Activated CD4-positive, alpha-beta T cell treated with anti-CD3 and anti-CD28 coated beads, Interleukin-2, Interleukin-6, amounts not matched to agents 100 ng/mL and 50 ng/mL, durations not matched to agents 16 hours and 8 hours (primary cell): ENCODE results near the gene TXNL4A.
"Not testable (repeated sequence)": the region's sequence is repeated elsewhere in the genome, so short reads cannot be mapped to it uniquely, and the experiment has no call there.

ENCODE experiments used
- DNase-seq: peaks from one replicate; pipeline ENCODE4 v3.0.0-alpha.2; 2020

Gene TXNL4A

GRCh38 chr18:79988451-79989194 lies at the start of gene TXNL4A:
Gene TXNL4A, minus strand, starts transcription at chr18:79988563. Its CDS starts 171 bp downstream, at chr18:79988392.
- peak; percentile 91 for DNase-seq

DNA sequence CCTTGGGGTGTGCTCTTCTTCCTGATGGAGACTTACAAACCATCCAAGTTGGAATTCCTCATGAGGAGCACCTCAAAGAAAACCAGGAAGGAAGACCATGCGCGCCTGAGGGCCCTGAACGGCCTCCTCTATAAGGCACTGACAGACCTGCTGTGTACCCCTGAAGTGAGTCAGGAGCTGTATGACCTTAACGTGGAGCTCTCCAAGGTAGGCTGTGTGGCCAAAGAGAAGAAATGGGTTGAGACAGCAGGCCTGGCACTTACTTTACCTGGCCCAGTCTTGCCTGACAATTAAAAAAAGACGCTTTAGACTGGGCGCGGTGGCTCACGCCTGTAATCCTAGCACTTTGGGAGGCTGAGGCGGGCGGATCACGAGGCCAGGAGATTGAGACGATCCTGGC lies 48.9 kb upstream of the TXNL4A start:
- no peak for DNase-seq

- DNase-seq = no peak
These were observed 47.6 kb upstream of the TXNL4A start for GRCh38 chr18:80035997-80036396.

GRCh38 chr18:80034852-80035406 lies 46.6 kb upstream of the TXNL4A start:
- DNase-seq = no peak

GRCh38 chr18:80034068-80034851 lies 45.9 kb upstream of the TXNL4A start, which contains the start of gene RBFA:
Gene RBFA, plus strand, starts transcription at chr18:80034434. Its CDS starts 62 bp downstream, at chr18:80034496.
- DNase-seq = peak; percentile 99

GRCh38 chr18:80033181-80034067 lies 45.1 kb upstream of the TXNL4A start:
- no peak for DNase-seq

DNA sequence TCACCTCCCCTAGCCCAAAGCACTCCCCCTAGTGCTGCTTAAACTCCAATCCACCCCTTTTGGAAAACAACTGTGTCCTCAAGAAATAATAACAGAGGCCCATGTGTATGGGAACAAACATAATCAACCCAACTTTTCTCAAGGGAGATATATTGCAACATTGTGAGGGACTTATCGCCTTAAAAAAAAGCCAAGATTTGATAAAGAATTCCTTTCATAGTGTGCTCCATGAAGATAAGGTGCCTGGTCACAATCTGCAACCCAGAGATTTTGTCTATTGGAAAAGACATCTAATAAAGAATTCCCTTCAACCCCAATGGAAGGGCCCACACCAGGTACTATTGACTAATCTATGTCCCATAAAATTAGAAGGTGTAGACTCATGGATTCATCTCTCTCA lies 41.3 kb upstream of the TXNL4A start:
- no peak for DNase-seq

- not testable (repeated sequence) for DNase-seq
These were observed 39.4 kb upstream of the TXNL4A start for GRCh38 chr18:80027719-80028118.

GRCh38 chr18:80026363-80026762 lies 38.0 kb upstream of the TXNL4A start:
- DNase-seq = no peak

DNA sequence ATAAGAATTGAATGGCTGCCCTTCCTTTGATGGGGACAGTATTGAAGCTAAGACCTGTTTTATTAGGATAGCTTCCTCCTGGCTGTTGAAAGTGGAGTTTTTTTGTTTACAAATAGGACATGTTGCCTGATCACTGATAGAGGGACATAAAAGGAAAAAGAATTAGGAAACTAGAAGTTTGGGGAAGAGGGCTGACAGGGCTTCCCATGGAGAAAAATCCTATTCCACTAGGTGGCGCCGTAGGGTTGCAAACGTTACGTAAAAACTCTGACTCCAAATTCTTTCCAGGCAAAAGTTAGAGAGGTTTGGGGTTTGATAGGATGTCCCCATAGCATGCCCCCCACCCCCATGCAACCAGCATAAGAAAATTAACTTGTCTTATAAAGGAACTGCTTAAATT lies 34.8 kb upstream of the TXNL4A start:
- peak; percentile 27 for DNase-seq

DNA sequence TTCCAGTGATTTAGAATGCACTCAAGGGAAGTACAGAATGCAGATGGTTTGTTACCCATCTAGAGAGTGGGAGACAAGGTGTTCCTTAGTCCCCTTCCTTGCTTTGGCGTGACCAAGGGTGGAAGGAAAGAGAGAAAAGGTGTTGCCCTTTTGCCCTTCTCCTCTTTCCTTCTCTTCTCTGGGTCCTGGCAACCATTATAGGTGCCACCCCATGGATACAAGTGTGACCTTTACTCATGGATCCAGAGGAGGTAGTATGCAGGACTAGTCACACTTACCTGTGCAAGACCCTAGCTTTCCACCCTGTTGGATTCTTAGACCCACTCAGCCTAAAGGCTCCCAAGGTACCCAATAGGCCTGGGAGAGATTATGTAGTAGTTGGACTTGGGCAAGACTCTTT lies 34.2 kb upstream of the TXNL4A start:
- no peak for DNase-seq

DNA sequence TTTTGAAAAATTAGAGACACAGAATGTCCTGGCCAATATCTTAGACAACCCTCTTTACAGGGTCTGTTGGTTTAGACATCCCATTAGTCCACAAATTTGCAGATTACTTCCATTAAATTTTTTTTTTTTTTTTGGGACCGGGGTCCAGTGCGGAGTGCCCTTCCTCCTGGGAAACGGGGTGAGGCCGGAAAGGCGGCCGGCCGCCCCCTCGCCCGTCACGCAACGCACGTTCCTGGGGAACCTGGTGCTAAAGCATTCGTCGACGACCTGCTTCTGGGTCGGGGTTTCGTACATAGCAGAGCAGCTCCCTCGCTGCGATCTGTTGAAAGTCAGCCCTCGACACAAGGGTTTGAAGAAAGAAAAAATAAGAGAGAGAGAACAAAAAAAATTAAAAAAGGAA lies 24.4 kb upstream of the TXNL4A start:
- DNase-seq = no peak

DNA sequence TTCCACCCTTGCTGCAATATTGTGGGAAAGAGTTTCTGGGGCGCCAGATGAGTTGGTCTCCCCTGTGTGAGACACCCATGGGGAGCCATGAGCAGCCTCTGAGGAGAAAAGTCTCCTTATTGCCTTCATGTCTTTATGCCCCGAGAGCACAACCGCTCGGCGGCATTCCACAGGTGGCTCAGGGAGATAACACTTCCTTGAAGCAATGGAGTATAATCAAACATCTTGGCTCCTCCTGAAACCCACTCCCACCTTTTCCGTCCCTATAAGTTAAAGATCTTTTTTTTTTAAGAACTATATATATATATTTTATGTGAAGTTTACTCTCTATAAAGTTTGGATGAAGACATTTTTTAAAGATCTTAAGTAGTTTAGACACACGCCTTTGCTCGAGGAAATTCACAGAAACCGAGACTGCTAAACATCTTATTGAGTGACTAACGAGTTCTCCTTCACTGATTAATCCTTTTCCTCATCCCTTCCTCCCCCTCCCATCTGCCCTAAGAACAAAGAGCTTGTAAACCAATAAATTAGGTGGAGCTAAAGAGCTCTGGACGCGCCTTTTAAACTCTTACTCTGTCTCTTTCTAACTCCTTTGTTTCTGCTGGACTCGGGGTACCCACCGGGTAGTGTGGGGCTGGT lies 23.3 kb upstream of the TXNL4A start:
- DNase-seq = not testable (repeated sequence)

DNA sequence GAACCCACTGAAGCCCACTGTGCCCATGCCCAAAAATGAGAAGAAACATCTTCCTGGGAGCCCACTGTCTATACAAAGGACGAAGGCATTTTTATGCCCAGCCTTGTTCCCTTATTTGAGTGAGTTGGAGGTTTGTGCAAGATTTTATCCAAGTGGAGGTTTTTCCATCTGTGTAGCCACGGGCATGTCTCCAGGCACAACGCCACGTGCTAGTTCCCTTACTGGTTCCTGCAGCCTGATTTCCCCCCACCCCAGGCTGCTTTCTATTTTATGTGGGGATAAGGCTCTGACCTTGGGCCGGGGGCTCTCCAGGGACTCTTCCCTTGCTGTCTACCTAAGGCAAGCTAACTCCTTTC lies 22.2 kb upstream of the TXNL4A start:
- DNase-seq = no peak

GRCh38 chr18:80009661-80010550 lies 21.5 kb upstream of the TXNL4A start:
- no peak for DNase-seq

DNA sequence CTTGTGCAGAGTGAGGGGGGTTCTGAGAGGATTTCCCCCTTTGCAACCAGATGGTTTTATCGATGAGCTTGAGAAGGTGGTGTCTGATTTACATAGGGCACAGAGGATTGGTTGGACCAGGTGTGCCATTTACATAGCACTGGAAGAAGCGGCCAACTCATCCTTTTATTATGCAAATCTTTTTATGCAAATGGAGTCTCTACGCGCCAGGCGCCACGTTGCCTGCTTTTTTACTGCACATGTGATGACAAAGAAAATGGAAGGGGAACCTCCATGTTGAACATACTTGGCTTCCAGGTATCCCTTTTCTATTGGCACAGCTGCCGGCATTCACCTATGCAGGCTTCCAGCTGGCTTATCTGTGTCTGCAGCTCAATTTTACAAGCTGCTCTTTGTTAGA lies 18.4 kb upstream of the TXNL4A start:
- no peak for DNase-seq

DNA sequence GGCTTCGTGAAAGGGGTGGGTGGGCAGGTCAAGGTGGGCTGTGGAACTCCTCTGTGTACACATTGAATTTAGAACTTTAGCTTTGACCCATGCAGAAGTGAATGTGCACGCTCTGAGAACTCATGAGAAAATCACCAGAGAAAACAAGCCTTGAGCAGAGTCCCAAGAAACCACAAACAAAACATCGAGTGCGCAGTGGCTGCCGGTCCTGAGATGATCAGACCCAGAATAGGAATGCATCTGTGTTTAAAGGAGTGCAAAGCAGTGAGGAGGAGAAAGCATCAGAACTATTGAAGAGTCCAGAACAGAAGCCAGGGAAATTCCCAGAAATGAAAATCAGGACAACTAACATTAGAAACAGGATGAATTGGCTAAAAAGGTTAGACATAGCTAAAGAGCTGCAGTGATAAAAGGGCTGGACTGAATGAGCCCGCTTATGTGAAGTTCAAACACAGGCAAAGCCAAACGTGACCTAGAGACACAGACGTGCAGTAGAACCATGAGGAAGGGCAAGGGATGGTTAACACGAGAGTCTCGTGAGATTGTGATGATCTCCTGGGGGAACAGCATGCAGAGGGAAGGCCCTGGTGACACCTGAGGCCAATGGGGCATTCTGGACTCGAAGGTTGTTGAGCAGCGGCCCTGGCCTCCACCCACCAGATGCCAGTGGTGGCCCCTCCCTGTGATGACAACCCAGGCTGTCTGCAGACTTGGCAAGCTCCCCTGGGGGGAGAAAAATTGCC lies 16.4 kb upstream of the TXNL4A start:
- DNase-seq = no peak

- DNase-seq = no peak
These were observed 14.1 kb upstream of the TXNL4A start for GRCh38 chr18:80002468-80002867.

DNA sequence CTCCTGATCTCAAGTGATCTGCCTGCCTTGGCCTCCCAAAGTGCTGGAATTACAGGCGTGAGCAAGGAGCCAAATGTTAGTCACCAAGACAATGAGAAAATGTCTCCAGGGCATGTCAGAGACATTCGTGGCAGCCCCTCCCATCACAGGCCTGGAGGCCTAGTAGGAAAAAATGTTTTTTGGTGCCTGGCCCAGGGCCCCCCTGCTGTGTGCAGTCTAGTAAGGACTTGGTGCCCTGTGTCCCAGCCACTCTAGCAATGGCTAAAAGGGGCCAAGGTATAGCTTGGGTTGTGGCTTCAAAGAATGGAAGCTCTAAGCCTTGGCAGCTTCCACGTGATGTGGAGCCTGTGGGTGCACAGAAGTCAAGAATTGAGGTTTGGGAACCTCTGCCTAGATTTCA lies 12.5 kb upstream of the TXNL4A start:
- DNase-seq = no peak

- not testable (repeated sequence) for DNase-seq
These were observed 11.3 kb upstream of the TXNL4A start for GRCh38 chr18:79999701-80000100.

DNA sequence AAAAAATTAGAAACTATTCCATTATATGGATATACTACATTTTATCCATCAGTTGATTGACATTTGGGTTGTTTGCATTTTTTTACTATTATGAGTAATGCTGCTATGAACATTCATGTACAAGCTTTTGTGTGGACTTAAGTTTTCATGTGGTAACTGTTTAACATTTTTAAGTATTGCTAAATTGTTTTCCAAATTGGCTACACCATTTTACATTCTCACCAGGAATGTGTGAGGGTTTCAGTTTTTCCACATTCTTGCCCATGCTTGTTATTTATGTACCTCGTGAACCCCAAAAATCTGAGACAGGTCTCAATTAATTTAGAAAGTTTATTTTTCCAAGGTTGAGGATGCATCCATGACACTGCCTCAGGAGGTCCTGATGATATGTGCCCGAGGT lies 3.1 kb upstream of the TXNL4A start:
- DNase-seq = no peak
